Stomach (tissue), 4 donors: ENCODE results near the gene GSTT2B.
"Not testable (repeated sequence)": the region's sequence is repeated elsewhere in the genome, so short reads cannot be mapped to it uniquely, and the experiment has no call there.

Experiments
- POLR2A ChIP-seq, 4 donors: fragments of 450-650 bp; IDR thresholded peaks; one replicate each; pipeline ENCODE4 v1.6.1; 2016; ENCODE audit warnings: antibody characterized with exemption in 4 of 4, control low read depth in 2 of 4, mild to moderate bottlenecking in 1 of 4, moderate library complexity in 1 of 4
- POLR2AphosphoS5 ChIP-seq, 3 donors: sonication (generic); formaldehyde crosslinking; IDR thresholded peaks; one replicate each; pipeline ENCODE4 v1.6.1; 2016; ENCODE audit warnings: antibody characterized with exemption in 3 of 3
- TF ChIP-seq, protein P1 (sequence below), 7 experiments: fragments of 450-650 bp in 4 of 7; fragments of 200-600 bp in 3 of 7; sonication (generic) in 3 of 7; IDR thresholded peaks; one replicate each; pipeline ENCODE4 v1.5.1; 2016 to 2019; ENCODE audit warnings: antibody characterized with exemption in 7 of 7, control low read depth in 2 of 7, mild to moderate bottlenecking in 1 of 7

DNA sequence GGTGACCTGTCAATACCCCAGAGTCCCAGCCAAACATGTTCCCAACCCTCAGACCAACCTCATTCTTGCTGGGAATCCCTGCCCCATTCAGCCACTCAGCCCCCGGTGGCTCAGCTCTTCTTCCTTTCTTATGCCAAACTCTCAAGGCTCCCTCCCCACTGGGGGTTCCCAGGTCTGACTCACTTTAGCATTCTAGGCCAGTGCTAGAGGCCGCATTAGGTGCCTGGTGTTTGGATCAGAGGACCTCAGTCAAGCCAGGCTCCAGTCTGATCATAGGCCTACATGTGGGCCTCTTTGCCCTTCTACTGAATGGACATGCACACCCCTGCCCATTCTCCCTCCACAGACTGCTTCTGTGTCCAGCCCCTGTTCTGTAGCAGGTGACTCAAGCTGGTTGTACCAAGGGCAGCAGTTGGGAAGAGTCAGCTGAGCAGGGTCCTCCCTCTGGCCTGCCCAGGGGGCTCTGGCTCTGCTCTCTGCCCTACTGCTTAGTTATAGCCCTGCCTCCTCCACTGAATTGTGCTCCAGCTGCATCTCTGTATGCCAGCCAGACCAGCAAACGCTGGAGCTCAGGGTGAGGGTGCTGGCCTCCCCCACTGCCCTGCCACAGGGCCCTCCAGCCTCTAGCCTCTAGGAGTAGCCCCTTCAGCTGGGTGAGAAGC is 28.7 kb upstream of the GSTT2B start:
- TF ChIP-seq, protein P1, sequence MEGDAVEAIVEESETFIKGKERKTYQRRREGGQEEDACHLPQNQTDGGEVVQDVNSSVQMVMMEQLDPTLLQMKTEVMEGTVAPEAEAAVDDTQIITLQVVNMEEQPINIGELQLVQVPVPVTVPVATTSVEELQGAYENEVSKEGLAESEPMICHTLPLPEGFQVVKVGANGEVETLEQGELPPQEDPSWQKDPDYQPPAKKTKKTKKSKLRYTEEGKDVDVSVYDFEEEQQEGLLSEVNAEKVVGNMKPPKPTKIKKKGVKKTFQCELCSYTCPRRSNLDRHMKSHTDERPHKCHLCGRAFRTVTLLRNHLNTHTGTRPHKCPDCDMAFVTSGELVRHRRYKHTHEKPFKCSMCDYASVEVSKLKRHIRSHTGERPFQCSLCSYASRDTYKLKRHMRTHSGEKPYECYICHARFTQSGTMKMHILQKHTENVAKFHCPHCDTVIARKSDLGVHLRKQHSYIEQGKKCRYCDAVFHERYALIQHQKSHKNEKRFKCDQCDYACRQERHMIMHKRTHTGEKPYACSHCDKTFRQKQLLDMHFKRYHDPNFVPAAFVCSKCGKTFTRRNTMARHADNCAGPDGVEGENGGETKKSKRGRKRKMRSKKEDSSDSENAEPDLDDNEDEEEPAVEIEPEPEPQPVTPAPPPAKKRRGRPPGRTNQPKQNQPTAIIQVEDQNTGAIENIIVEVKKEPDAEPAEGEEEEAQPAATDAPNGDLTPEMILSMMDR (IDR thresholded peaks at IDR 0.05), result not testable (repeated sequence)
- not testable (repeated sequence) for TF ChIP-seq POLR2AphosphoS5, POLR2A (IDR thresholded peaks at IDR 0.05)
